Measurements from ENCODE around the gene NCAM1. TPM values are rescaled to one million over a fixed set of nuclear protein-coding genes. Genes with fewer than 3 reads are reported as not detected.
A peak's percentile ranks its signal among the peaks of the same experiment; 100 is the strongest.

NCAM1 gene
- total RNA-seq, 1 donor from 2014 or later: 76.7 TPM

GRCh38 chr11:113305440-113306336, 344.5 kb downstream of the NCAM1 start:
- Mint-ChIP-seq H3K27ac (ENCODE audit: unreplicated experiment) (no peak overlapping the region), H3K4me1 (no peaks in the 10 kb centered on the region), H3K36me3 (ENCODE audit: low read depth) (no peaks in the 10 kb centered on the region), H3K4me3 (no peak overlapping the region), H3K9me3 (no peaks in the 10 kb centered on the region), H3K27me3 (ENCODE audit: low read depth) (peaks cover 89% of the 10 kb centered on the region)
- DNase-seq (ENCODE audit: low read depth, low spot score): peak; percentile 69
- peak; percentile 92 for TF ChIP-seq CTCF (conservative IDR thresholded peaks at IDR 0.05)

DNA sequence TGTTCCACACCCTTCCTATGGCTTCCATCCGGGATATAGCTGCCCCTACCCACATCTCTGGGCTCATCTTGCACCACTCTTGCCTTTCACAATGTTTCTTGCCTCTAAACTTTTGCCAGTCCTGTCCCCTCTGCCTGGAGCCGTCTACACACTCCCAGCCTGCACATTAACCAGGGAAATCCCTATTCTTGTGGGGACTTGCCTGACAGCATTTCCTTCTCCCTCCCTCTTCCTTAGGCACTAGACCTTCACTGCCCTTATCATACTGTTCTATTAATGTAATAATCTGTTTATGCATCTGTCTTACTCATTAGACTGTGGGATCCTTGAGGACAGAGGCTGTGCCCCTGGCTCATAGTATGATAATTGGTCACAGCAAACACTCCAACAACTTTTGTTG, 347.4 kb downstream of the NCAM1 start:
- Mint-ChIP-seq H3K4me1 (no peaks in the 10 kb centered on the region), H3K9me3 (no peaks in the 10 kb centered on the region), H3K4me3 (no peak overlapping the region), H3K36me3 (ENCODE audit: low read depth) (no peaks in the 10 kb centered on the region), H3K27ac (ENCODE audit: unreplicated experiment) (no peak overlapping the region), H3K27me3 (ENCODE audit: low read depth) (peaks cover 90% of the 10 kb centered on the region)
- TF ChIP-seq CTCF (conservative IDR thresholded peaks at IDR 0.05): no peak
- no peak for DNase-seq (ENCODE audit: low read depth, low spot score)

- no peak for DNase-seq (ENCODE audit: low read depth, low spot score)
- Mint-ChIP-seq H3K4me3 (no peak overlapping the region), H3K27me3 (ENCODE audit: low read depth) (peaks cover 72% of the 10 kb centered on the region), H3K4me1 (peaks cover 16% of the 10 kb centered on the region), H3K27ac (ENCODE audit: unreplicated experiment) (no peak overlapping the region), H3K9me3 (no peaks in the 10 kb centered on the region), H3K36me3 (ENCODE audit: low read depth) (no peaks in the 10 kb centered on the region)
- no peak for TF ChIP-seq CTCF (conservative IDR thresholded peaks at IDR 0.05)
Measured at GRCh38 chr11:113311536-113311935, 350.3 kb downstream of the NCAM1 start.

DNA sequence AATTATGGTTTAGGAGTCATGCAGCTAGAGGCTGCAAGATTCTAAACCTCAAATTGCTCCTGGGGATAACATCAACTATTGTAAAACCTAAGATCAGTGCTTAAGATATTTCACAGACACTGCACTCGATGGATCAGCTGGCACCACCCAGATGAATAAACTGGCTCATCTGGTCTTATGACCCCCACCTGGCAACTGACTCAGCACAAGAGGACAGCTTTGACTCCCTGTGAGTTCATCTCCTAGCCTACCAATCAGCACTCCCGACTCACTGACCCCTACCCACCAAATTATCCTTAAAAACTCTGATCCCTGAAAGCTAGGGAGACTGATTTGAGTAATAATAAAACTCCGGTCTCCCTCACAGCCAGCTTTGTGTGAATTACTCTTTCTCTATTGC, 352.4 kb downstream of the NCAM1 start:
- Mint-ChIP-seq H3K27ac (ENCODE audit: unreplicated experiment) (no peak overlapping the region), H3K27me3 (ENCODE audit: low read depth) (peaks cover 54% of the 10 kb centered on the region), H3K36me3 (ENCODE audit: low read depth) (peaks cover 13% of the 10 kb centered on the region), H3K9me3 (peaks cover 3% of the 10 kb centered on the region), H3K4me3 (peak overlapping the region; percentile 87), H3K4me1 (peaks cover 16% of the 10 kb centered on the region)
- no peak for DNase-seq (ENCODE audit: low read depth, low spot score)
- TF ChIP-seq CTCF (conservative IDR thresholded peaks at IDR 0.05): no peak

GRCh38 chr11:113314065-113314388, 352.8 kb downstream of the NCAM1 start:
- peaks cover 16% of the 10 kb centered on the region for H3K4me1 Mint-ChIP-seq
- H3K36me3 Mint-ChIP-seq (ENCODE audit: low read depth): peaks cover 18% of the 10 kb centered on the region
- TF ChIP-seq CTCF (conservative IDR thresholded peaks at IDR 0.05): no peak
- peaks cover 50% of the 10 kb centered on the region for H3K27me3 Mint-ChIP-seq (ENCODE audit: low read depth)
- no peak for DNase-seq (ENCODE audit: low read depth, low spot score)
- H3K4me3 Mint-ChIP-seq: peak overlapping the region; percentile 87
- no peak overlapping the region for H3K27ac Mint-ChIP-seq (ENCODE audit: unreplicated experiment)
- peaks cover 3% of the 10 kb centered on the region for H3K9me3 Mint-ChIP-seq

Data from neural crest cell (in vitro differentiated cells).